AG08395 (cell line): ENCODE measurements around the gene ATXN1.

Experiments used
- DNase-seq: peaks from one replicate; pipeline ENCODE4 v3.0.0; 2012; ENCODE audit warnings: mixed read lengths, low spot score

The ATXN1 gene

GRCh38 chr6:16438718-16439591 lies 322.3 kb downstream of the ATXN1 start:
- DNase-seq = peak; percentile 57

DNA sequence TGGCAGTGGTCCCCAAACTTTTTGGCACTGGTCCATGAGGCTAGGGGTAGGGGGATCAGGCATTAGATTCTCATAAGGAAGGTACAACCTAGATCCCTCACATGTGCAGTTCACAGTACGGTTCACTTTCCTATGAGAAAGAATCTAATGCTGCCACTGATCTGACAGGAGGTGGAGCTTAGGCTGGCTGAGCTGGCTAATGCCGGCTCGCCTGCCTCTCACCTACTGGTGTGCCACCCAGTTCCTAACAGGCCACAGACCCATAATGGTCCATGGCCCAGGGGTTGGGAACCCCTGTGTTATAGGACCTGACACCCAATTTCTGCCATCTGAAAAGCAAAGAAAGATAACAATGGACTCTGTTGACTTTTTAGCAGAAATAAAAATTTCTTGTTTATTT lies 323.3 kb downstream of the ATXN1 start:
- DNase-seq = no peak

DNA sequence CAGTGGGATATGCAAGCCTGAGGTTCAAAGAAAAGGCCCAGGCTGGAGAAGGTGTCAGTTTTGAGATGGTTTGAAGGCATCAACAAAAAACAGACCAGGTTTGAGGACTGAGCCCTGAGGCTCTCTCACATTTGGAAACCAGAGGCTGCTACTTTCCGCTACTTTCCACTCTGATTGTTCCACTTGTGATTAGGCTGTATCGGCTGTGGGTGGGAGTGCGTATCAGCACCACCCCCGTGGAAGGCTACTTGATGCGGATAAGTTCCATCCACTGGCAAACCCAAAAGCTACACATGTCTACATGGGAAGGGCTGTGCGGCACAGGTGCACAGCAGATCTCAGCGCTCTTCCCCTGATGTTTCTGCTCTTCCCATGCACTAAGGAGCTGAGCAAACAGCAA lies 324.2 kb downstream of the ATXN1 start:
- DNase-seq = no peak

DNA sequence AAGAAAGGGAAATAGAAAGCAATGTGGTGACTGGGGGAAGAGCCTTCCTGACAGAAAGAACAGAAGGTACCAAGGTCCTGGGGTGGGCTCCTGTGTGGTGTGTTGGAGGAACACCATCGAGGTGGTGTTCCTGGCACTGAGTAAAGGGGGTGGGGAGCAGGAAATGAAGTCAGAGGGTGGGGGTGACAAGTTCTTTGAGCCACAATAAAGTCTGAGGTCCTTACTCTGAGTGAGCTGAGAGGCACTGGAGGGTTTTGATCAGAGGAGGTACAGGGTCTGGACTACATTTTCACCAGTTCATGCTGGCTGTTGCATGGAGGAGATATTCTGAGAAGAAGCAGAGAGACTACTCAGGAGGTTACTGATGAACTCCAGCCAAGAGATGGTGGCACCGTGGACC lies 324.7 kb downstream of the ATXN1 start:
- no peak for DNase-seq

- no peak for DNase-seq
These were observed 326.4 kb downstream of the ATXN1 start for GRCh38 chr6:16434885-16435284.

DNA sequence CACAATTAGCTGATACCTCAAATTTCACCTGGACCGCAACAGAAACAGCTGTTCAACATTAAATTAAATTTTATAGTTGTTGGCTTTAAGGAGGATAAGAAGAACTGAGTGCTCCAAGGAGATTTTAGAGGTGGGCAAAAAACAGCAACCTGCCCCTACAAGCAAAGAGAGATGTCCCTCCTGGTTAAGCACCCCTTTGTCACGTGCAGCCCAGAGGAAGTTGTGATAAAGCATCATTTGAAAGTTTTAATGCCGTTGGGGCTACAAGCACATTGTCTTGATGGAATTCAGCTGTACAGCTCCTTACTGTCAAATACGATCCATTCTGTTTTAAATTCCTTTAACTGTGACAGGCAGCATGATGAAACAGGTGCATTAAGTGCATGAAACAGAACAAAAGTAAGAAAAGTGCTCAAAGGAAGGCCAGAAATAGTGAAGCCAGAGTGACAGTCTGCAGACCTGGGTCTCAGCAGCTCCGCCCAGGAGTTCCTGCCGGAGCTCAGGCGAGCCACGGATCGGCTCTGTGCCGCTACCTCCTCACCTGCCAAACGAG lies 327.8 kb downstream of the ATXN1 start:
- DNase-seq = no peak

GRCh38 chr6:16432075-16433032 lies 328.9 kb downstream of the ATXN1 start:
- DNase-seq = peak; percentile 30

GRCh38 chr6:16431106-16431505 lies 330.2 kb downstream of the ATXN1 start:
- no peak for DNase-seq

DNA sequence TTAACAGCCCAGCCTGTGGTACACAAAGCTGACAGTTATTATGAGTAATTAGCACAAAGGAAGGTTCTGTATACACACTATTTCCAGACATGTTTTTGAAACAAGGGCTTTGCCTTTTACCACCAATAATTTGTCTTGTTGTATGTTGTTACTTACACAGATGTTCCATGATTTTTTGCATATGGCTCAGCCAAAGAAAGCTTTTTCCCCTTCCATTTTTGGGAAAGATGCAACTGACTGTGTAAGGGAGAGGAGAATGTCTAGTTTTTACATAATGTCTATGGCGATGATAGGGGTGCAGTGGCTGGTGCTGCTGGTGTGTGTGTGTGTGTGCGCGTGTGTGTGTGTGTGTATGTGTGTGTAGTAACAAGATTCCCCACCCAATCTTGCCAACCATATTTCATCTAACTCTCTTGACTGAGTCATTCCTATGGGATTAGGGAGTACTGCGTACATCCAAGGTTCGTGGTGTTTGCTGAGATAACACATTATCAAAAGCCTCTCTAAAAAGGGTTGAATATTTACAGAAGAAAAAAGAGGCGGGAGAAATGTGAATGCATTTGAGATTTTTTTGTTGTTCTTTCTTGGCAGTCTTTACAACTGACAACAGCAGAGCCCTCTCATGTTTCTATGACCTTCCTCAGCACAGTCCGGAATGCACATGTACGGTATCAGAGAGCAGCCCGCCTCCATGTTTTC lies 330.7 kb downstream of the ATXN1 start:
- DNase-seq = no peak

- DNase-seq = no peak
These were observed 331.6 kb downstream of the ATXN1 start for GRCh38 chr6:16429669-16430068.

GRCh38 chr6:16427124-16427523 lies 334.1 kb downstream of the ATXN1 start:
- DNase-seq = no peak

DNA sequence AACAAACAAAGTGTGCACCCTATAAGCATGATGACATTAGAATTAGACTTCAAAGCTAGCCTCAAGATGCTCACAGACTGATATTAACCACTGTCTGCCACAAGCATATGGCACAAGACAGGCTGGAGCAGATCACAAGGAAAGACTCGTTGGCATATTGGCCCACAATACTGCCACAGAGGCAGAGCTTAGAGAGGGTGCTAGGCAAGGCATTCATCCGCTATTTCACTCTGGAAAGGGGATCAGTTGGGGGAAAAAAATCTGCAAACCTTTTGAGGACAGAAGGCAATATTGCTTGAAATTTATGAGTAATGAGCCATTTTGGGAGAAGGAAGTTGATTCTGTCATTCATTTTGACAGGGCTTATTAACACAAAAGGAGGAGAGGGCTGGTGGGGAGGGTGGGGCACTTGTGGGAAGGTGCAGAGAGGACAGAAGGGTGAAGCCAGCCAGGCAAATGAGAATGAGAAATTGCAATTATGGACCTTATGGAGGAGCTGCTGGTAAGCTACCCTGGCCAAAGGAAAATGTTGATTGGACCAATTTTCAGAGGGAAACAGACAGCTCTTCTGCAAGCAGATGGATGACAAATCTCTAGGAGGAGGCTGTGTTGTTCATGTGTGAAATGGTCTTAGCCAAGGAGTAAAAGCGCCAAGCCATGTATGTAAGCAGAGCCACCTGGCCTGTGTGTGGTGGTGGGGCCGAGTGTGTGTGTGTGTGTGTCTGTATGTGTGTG lies 335.2 kb downstream of the ATXN1 start:
- DNase-seq = no peak

GRCh38 chr6:16421462-16421960 lies 339.7 kb downstream of the ATXN1 start:
- no peak for DNase-seq

DNA sequence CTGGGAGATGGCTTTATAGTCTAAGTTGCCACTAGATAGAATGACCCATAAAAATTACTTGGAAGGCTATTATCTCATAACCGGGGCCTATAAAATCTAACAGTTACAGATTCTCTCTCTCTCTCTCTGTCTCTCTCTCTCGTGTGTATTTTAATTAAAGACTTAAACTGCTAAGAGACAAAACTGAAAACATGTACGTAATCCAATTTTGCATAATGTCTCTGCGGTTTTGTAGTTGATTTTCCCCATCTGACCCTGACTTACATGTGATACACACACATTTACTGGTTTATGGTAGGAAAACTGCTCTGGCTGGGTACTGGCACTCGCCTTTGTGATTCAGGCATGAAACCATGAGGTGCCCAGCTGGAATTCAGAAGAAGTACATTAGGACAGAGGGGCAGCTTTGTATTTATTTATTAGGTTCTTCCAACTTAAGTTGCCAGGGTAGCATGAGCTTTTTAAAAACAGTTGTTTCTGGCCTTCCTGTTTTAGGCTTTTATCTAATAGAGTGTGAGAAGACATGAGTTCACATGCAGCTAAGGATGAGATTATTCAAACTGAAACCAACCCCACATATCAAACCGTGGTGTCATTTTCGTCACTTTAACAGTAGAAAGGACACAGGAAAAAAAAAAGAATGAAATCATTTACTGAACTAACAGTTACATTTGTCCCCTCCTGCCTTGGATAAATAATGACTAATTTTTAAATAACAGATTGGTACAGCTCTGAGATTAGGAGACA lies 340.4 kb downstream of the ATXN1 start:
- peak; percentile 79 for DNase-seq

- DNase-seq = no peak
These were observed 340.9 kb downstream of the ATXN1 start for GRCh38 chr6:16420337-16420714.

GRCh38 chr6:16419636-16420336 lies 341.5 kb downstream of the ATXN1 start:
- no peak for DNase-seq

DNA sequence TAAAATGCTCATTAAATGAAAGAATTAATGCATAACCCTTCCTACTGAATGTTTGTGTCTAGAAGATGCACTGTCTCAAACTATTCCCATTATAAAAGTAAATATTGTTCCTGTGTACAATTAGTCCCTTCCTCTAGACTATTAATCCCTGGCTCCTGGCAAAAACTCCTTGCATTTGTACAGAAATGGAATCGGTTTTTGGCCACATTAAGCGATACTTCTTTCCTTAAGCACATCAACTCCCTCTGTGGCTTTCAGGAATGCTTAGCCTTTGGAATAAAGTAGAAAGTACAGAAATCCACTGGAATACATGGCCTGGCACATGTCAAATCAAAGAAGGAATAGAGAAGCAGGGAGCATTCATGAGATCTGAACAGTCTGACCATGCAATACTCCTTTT lies 343.1 kb downstream of the ATXN1 start:
- DNase-seq = no peak

- no peak for DNase-seq
These were observed 345.6 kb downstream of the ATXN1 start for GRCh38 chr6:16415677-16416076.

GRCh38 chr6:16414205-16414604 lies 347.1 kb downstream of the ATXN1 start:
- DNase-seq = no peak

DNA sequence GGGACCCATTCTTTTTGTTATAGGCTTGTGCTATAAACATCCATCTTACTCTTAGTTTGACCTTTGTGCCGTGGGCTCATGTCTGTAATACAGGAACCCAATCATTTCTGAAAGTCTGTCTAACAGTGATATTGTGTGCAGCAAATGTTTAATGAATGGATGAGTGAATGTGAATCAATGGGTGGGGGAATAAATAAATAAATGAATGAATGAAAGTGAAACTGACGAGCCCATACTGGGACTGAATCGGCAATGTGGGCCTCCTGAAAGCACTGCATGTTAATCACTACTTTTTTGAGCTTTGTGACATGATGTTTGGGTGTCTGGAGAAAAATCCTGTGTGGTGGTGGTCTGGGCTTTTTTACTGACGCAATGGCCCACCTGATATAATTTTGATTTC lies 347.9 kb downstream of the ATXN1 start:
- DNase-seq = no peak
